OCI-LY7 (cell line): ENCODE data around the gene DOCK1. TPM values are rescaled to one million over a fixed set of nuclear protein-coding genes. Genes with fewer than 3 reads are reported as not detected.

Experiments
- BruUV-seq: library from RNA; stranded (reverse); fragments of 400-500 nt; replicated peaks from 2 replicates; lab custom pipeline; 2021; lab: Mats Ljungman, UMichigan
- CTCF ChIA-PET: fragments of 300-600 bp; sonication (Branson Sonifier 250); formaldehyde crosslinking; loops from one replicate; lab custom pipeline; 2022; ENCODE audit warnings: antibody characterized with exemption; ENCODE audit not compliant: unreplicated experiment; lab: Charles Lee
- POLR2A ChIA-PET: fragments of 300-600 bp; sonication (Branson Sonifier 250); formaldehyde crosslinking; loops from one replicate; lab custom pipeline; 2022; ENCODE audit warnings: antibody characterized with exemption; lab: Charles Lee
- DNase-seq: peaks from one replicate; pipeline ENCODE4 v3.0.0-alpha.2; 2015; ENCODE audit warnings: low spot score
- H2AFZ ChIP-seq: fragments of 200-600 bp; sonication (generic), shearing (Covaris generic); 2 replicates; pipeline ENCODE4 v1.6.1; 2014; ENCODE audit warnings: mild to moderate bottlenecking, antibody characterized with exemption, low read length, moderate library complexity
- H3K27ac ChIP-seq: fragments of 200-600 bp; sonication (generic); 2 replicates; pipeline ENCODE4 v1.5.1; 2014; ENCODE audit warnings: mixed run types, low read depth, mild to moderate bottlenecking, moderate library complexity, low read length, inconsistent platforms; ENCODE audit not compliant: poor library complexity, severe bottlenecking
- H3K36me3 ChIP-seq: fragments of 200-600 bp; sonication (generic); 2 replicates; pipeline ENCODE4 v1.6.1; 2014; ENCODE audit warnings: mild to moderate bottlenecking, antibody characterized with exemption, low read length, moderate library complexity, mixed read lengths; ENCODE audit not compliant: insufficient read depth
- H3K4me1 ChIP-seq: fragments of 200-600 bp; sonication (generic); 2 replicates; pipeline ENCODE4 v1.5.1; 2014; ENCODE audit warnings: mild to moderate bottlenecking, low read length; ENCODE audit not compliant: insufficient read depth, poor library complexity, severe bottlenecking
- H3K4me2 ChIP-seq: fragments of 200-600 bp; sonication (generic); 2 replicates; pipeline ENCODE4 v1.6.1; 2014; ENCODE audit warnings: mild to moderate bottlenecking, low read length
- H3K4me3 ChIP-seq: fragments of 200-600 bp; sonication (generic); 2 replicates; pipeline ENCODE4 v1.5.1; 2014; ENCODE audit warnings: mild to moderate bottlenecking, low read depth, low read length; ENCODE audit not compliant: poor library complexity, severe bottlenecking
- H3K79me2 ChIP-seq: fragments of 200-600 bp; sonication (generic); 2 replicates; pipeline ENCODE4 v1.6.1; 2016; ENCODE audit warnings: low read depth, mild to moderate bottlenecking, low read length, moderate library complexity, mixed read lengths; ENCODE audit not compliant: insufficient read depth
- H3K9me2 ChIP-seq: fragments of 200-600 bp; sonication (generic); 2 replicates; pipeline ENCODE4 v1.6.1; 2016; ENCODE audit warnings: mild to moderate bottlenecking, low read length, mixed read lengths; ENCODE audit not compliant: insufficient read depth
- H3K9me3 ChIP-seq: fragments of 200-600 bp; sonication (generic); 2 replicates; pipeline ENCODE4 v1.6.1; 2014; ENCODE audit warnings: mild to moderate bottlenecking, mixed run types, low read length, mixed read lengths
- H4K20me1 ChIP-seq: fragments of 200-600 bp; sonication (generic); 2 replicates; pipeline ENCODE4 v1.6.1; 2014; ENCODE audit warnings: mild to moderate bottlenecking, antibody characterized with exemption, low read length, moderate library complexity, mixed read lengths; ENCODE audit not compliant: insufficient read depth
- EZH2phosphoT487 ChIP-seq: fragments of 200-600 bp; sonication (generic); IDR thresholded peaks from 2 replicates; pipeline ENCODE4 v1.6.1; 2018; ENCODE audit warnings: low read depth, borderline replicate concordance, mild to moderate bottlenecking, mixed run types, antibody characterized with exemption, low read length, moderate library complexity, mixed read lengths
- intact Hi-C: fragments of 100-400 bp; cut with micrococcal nuclease; formaldehyde crosslinking; loops from one replicate; pipeline ENCODE4 v1.10.0; 2022; ENCODE audit not compliant: unreplicated experiment
- total RNA-seq, 2 experiments: library from RNA; depleted of rRNA in 1 of 2; stranded (reverse); fragments of >200 nt in 1 of 2; shearing (Covaris generic) in 1 of 2; gene quantifications; 2 replicates each; pipeline ENCODE4 v1.2.3, GENCODE V29; 2014 to 2022
- TF ChIP-seq, protein P1 (sequence below): fragments of 200-600 bp; sonication (generic); conservative IDR thresholded peaks from 2 replicates; pipeline ENCODE4 v1.5.1; 2014; ENCODE audit warnings: mild to moderate bottlenecking, antibody characterized with exemption, low read length, moderate library complexity, mixed read lengths

The DOCK1 gene
- total RNA-seq, 2 experiments from 2014 or later, result not detected

DNA sequence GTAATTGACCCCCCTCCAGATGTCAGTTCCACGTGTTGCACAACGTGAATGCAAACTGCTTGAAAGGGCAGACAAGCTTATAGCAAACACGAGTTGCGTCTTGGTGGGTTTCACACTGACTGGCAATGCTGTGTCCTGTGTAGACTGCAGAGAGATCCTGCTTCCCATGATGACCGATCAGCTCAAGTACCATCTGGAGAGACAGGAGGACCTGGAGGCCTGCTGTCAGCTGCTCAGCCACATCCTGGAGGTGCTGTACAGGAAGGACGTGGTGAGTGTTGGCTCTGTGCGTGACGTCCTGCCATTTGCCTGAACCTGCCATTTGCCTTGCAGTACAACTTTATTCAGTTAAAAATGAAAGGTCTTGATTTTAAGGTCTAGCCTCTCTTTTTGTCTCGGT, 220.1 kb downstream of the DOCK1 start:
- Histone ChIP-seq H2AFZ (no peak overlapping the region), H3K4me1 (no peaks in the 10 kb centered on the region), H3K4me2 (no peak overlapping the region), H3K79me2 (no peaks in the 10 kb centered on the region), H3K9me2 (no peaks in the 10 kb centered on the region), H3K36me3 (no peaks in the 10 kb centered on the region), H4K20me1 (no peaks in the 10 kb centered on the region), H3K9me3 (no peaks in the 10 kb centered on the region), H3K27ac (no peak overlapping the region), H3K4me3 (no peak overlapping the region)
- intact Hi-C loops, result no loop called here
- BruUV-seq, result no TSS peak
- ChIA-PET POLR2A (interaction anchor here (1.2 kb wide), 1 partner anchor 13 kb away, joined by 3 read pairs; no protein-coding TSS in a partner anchor), CTCF (no interaction called here)
- TF ChIP-seq, protein P1, sequence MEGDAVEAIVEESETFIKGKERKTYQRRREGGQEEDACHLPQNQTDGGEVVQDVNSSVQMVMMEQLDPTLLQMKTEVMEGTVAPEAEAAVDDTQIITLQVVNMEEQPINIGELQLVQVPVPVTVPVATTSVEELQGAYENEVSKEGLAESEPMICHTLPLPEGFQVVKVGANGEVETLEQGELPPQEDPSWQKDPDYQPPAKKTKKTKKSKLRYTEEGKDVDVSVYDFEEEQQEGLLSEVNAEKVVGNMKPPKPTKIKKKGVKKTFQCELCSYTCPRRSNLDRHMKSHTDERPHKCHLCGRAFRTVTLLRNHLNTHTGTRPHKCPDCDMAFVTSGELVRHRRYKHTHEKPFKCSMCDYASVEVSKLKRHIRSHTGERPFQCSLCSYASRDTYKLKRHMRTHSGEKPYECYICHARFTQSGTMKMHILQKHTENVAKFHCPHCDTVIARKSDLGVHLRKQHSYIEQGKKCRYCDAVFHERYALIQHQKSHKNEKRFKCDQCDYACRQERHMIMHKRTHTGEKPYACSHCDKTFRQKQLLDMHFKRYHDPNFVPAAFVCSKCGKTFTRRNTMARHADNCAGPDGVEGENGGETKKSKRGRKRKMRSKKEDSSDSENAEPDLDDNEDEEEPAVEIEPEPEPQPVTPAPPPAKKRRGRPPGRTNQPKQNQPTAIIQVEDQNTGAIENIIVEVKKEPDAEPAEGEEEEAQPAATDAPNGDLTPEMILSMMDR, result no peak
- no peak for TF ChIP-seq EZH2phosphoT487
- DNase-seq, result no peak

DNA sequence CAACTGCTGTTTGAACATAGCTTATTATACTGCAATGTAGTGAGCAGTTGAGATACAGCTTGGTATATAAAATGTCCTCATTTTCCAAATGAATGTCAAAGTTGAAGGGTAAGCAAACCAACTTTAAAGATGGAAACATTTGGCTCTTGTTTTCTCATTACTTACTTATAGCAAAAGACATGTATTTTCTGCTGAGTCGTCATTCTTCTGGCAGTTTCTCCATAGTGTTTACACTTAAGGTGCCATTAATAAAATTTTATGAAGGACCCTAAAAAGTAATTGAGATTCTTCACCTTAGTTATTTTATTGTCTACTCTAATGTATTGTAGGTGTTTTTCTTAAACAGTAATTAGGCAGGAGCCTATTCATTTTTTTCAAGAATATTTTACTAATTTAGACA, 222.6 kb downstream of the DOCK1 start:
- Histone ChIP-seq H3K9me3 (no peaks in the 10 kb centered on the region), H3K36me3 (no peaks in the 10 kb centered on the region), H3K4me2 (no peak overlapping the region), H3K9me2 (no peaks in the 10 kb centered on the region), H2AFZ (no peak overlapping the region), H3K79me2 (no peaks in the 10 kb centered on the region), H4K20me1 (no peaks in the 10 kb centered on the region), H3K27ac (no peak overlapping the region), H3K4me1 (no peaks in the 10 kb centered on the region), H3K4me3 (no peak overlapping the region)
- no TSS peak for BruUV-seq
- ChIA-PET POLR2A (no interaction called here), CTCF (no interaction called here)
- no peak for DNase-seq
- no peak for TF ChIP-seq EZH2phosphoT487
- TF ChIP-seq, protein P1, result no peak
- intact Hi-C loops, result no loop called here

DNA sequence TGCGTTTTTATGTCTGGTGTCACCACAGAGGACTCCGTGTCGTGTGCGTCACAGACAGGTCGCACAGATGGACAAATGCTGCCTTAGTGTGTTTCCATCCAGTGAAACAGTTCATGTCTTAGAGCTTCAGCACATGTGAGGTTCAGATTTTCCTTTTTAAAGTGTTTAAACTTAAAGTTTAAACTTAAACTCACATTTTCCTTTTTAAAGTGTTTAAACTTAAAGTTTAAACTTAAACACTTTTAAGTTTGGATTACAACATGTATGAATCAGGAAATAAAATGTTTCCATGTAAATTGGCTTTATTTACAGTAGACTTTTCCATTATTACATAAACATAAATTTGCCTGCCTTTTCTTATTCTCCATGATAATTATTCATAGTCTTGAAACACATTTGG, 223.9 kb downstream of the DOCK1 start:
- no peak for TF ChIP-seq EZH2phosphoT487
- TF ChIP-seq, protein P1, result no peak
- no peak overlapping the region for H3K27ac ChIP-seq
- DNase-seq, result no peak
- no peak overlapping the region for H3K4me3 ChIP-seq
- H2AFZ ChIP-seq, result no peak overlapping the region
- H4K20me1 ChIP-seq, result no peaks in the 10 kb centered on the region
- H3K36me3 ChIP-seq, result no peaks in the 10 kb centered on the region
- ChIA-PET POLR2A (no interaction called here), CTCF (no interaction called here)
- H3K4me1 ChIP-seq, result no peaks in the 10 kb centered on the region
- H3K79me2 ChIP-seq, result no peaks in the 10 kb centered on the region
- no peaks in the 10 kb centered on the region for H3K9me2 ChIP-seq
- intact Hi-C loops, result no loop called here
- BruUV-seq, result no TSS peak
- H3K4me2 ChIP-seq, result no peak overlapping the region
- no peaks in the 10 kb centered on the region for H3K9me3 ChIP-seq
